ENCODE measurements around the gene SARM1.

GRCh38 chr17:28333083-28333746, 38.3 kb upstream of the SARM1 start:
- TF ChIP-seq CTCF (IDR thresholded peaks at IDR 0.05; ENCODE audit: low read depth, low read length), result no peak
- no peak for TF ChIP-seq POLR2A (IDR thresholded peaks at IDR 0.05; ENCODE audit: extremely low read depth, insufficient read length)
- TF ChIP-seq MAX (IDR thresholded peaks at IDR 0.05; ENCODE audit: low read depth, low read length), result no peak
- no peak for TF ChIP-seq MYC (IDR thresholded peaks at IDR 0.05; ENCODE audit: low read depth, low read length)

All from NB4 (cell line).